IPS DF 4.7 (cell line): Measurements from ENCODE around the gene NAA60.

ENCODE experiments used
- DNase-seq: peaks from one replicate; pipeline ENCODE4 v3.0.0-alpha.2; 2013; ENCODE audit warnings: low spot score; ENCODE audit errors: extremely low read depth

The NAA60 gene

GRCh38 chr16:3508736-3509135 is 65.3 kb downstream of the NAA60 start:
- DNase-seq: no peak

DNA sequence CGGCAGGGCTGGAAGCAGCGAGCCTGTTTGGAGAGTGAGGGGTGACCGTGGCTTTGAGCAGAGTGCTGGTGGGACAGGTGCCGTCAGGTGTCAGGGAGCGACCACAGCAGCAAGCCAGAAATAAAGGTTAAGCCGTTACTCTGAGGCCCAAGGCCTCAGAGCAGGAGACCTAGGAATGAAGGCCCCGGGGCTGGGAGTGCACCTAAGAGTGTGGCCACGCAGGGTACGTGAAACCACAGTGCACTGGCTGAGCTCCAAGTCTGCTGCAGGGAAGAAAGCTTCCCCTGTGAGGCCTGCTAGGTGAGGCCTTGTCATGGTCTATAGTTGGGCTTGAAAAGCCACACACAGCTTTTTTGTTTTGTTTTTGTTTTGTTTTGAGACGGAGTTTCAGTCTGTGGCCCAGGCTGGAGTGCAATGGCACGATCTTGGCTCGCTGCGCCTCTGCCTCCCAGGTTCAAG is 66.0 kb downstream of the NAA60 start:
- DNase-seq: no peak

DNA sequence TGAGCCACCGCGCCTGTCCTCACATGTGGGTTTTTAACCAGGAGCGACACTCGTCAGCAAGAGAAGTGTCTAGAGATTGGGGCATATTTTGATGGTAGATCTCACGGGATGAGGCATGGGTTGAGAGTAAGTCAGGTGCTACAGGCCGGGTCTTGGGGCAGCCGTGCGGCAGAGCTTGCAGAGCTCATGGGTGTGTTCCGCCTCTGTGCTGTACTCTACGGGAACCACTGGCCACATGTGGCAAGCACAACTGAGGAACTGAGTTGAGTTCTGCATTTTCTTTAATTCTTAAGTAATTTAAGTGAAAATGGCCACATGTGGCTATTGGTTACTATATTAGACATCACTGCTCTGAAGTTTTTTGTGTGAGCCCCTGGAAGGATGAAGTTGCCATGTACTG is 66.9 kb downstream of the NAA60 start:
- no peak for DNase-seq

DNA sequence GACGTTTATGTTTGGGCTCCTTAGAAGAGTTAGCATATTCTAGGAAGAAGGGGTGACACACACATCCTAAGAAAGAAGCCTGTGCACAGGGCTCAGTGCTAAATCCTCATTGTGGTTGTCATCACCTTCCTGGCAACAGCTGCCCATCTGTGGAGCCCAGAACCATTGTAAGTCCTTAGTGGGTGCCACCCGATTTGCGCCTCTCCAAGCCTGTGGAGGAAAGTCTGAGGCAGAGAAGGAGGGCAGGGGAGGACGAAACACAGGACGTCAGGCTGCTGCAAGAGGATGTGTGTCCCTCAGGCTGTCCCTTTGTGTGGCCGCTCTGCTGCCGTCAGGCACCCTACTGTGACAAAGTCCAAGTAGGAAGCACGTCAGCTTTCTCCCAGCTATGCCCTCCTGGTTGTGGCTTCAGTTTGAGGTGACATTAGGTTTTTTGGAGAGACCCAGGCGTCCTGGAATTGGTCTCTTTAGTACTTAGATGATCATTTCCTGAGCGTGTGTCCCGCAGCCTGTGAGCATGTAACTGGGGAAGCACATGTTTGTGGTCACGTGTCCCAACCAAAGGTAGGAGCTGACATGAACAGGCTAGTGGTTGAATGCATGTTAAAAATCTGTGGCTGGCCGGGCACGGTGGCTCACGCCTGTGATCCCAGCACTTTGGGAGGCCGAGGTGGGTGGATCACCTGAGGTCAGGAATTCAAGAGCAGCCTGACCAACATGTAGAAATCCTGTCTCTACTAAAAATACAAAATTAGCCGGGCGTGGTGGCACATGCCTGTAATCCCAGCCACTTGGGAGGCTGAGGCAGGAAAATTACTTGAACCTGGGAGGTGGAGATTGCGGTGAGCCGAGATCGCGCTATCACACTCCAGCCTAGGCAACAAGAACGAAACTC is 68.1 kb downstream of the NAA60 start:
- DNase-seq: no peak

- DNase-seq: no peak
These were observed 70.6 kb downstream of the NAA60 start for GRCh38 chr16:3513892-3514583.

DNA sequence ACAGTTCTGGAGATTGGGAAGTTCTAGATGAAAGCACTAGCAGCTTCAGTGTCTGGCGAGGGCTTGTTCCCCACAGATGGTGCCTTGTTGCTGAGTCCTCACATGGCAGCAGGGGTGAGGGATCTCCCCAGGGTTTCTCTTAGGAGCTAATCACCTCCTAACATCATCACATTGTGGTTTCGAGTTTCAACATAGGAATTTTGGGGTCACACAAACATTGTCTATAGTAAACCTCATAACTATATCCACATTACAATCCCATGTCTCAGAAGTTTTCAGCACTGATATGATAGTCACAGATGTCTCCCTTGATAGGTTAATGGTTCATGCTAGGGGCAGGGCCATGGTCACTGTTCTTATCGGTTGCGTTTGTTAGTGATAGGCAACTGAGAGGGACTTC is 71.1 kb downstream of the NAA60 start:
- no peak for DNase-seq

- no peak for DNase-seq
These were observed 72.4 kb downstream of the NAA60 start for GRCh38 chr16:3515897-3516296.

GRCh38 chr16:3518292-3518985 is 75.0 kb downstream of the NAA60 start:
- no peak for DNase-seq

GRCh38 chr16:3518986-3519348 is 75.5 kb downstream of the NAA60 start:
- DNase-seq: no peak

DNA sequence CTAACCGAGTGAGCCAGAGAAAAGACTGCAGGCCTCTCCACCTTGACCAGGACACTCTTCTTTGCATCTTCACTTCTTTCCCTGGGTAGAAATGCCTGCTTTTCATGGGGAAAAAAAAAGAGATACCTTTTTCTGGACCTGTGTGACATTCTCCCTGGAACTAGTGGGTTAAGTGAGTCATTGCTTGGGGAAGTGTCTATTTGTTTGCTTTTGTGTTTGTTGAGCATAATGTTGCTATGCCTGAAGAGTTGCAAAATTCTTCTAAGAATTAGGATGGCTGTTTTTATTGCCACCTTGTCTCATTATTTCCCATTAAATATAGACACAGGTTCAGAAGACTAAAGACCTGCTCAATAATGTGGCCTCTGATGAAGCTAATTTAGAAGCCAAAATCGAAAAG is 76.1 kb downstream of the NAA60 start:
- DNase-seq: no peak

GRCh38 chr16:3520413-3520812 is 76.9 kb downstream of the NAA60 start:
- DNase-seq: no peak

GRCh38 chr16:3520841-3521240 is 77.4 kb downstream of the NAA60 start:
- no peak for DNase-seq

- DNase-seq: no peak
These were observed 79.8 kb downstream of the NAA60 start for GRCh38 chr16:3523281-3523680.

DNA sequence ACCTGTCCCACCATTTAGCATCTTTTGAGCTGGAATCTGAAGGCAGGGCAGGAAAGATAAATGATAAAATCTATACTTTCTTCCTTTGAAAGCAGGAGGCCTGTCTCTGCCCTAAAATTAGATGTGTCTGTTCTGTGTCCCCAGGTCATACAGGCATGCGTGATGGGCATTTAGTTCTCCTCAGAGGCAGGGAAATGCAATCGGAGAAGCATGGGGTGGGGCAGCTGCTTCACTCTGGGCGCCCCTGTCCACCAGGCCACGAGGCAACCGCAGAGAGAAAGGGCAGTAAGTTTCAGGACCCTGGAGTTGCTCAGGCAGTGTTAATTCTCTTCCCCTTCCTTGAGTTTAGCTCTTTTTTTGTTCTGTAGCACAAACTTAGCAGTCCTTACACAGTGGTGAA is 82.5 kb downstream of the NAA60 start:
- no peak for DNase-seq

DNA sequence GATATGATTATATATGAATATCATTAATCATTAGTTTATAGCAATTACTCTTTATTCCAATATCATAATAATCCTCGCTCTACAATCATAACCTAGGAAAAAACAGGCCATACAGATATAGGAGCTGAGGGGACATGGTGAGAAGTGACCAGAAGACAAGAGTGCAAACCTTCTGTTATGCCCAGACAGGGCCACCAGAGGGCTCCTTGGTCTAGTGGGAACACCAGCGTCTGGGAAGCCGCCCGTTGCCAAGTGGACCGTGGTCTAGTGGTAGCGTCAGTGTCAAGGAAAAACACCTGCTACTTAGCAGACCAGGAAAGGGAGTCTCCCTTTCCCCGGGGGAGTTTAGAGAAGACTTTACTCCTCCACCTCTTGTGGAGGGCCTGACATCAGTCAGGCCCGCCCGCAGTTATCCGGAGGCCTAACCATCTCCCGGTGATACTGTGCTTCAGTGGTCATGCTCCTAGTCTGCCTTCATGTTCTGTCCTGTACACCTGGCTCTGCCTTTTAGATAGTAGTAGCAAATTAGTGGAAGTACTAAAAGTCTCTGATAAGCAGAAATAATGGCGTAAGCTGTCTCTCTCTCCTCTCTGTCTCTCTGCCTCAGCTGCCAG is 83.8 kb downstream of the NAA60 start:
- DNase-seq: peak; percentile 28

- DNase-seq: no peak
These were observed 84.9 kb downstream of the NAA60 start for GRCh38 chr16:3528406-3528805.

GRCh38 chr16:3529175-3529574 is 85.7 kb downstream of the NAA60 start:
- no peak for DNase-seq

GRCh38 chr16:3530371-3530914 is 87.0 kb downstream of the NAA60 start:
- DNase-seq: no peak

DNA sequence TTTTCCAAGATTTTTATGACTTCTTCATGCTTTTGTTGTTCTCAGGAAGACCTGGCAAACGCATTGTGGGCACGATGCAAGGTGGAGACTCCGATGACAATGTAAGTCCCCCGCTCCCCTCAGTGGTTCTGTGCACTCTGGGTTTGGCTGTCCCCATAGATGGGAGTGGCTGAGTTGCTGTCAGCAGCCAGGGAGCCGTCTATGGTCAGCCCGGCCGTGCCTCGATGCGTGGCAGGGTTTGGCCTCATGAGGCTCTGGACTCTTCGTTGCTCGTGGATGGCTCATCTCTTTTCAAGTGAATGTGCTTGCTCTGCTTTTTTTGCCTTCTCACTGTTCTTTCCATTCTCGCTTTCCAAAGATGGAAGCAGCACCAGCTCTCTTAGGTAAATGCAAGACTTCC is 89.3 kb downstream of the NAA60 start:
- DNase-seq: no peak

DNA sequence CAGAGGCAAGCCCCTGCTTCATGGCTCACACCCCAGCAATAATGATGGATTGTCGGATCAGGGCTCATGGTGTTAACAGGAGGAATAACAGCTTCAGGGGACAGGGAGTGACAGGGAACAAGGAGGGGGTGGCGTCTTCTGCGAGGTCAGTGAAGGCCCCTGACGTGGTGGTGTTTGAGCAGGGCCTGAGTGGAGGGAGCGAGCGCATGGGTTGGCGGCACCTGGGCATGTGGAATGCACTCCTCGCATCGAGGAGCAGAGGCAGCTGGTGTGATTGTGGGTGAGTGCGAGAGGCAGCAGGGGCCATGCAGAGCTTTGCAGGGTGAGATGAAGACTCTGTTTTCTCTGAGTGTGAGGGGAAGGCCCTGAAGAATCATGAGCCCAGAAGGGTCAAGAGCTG is 90.6 kb downstream of the NAA60 start:
- DNase-seq: no peak

DNA sequence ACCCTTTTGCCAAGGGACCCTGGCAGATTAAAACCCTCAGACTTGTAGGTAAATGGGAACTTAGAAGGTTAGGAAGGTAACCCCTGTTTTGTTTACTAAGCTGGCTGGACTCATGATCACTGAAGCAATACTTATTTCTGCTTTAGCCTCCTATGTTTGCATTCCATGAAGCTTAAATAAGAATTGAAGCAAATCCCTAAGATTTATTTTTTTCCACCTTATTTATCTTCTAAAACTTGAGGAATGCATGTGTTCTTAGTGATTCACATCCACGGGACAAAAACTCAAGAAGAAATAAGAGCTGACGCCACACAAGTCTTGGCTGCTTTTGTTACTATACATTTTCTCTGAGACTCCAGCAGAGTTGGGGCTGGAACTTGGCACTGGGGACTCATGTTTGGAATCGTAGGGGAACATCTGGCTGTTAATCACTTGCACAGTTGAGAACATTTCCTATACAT is 92.8 kb downstream of the NAA60 start:
- DNase-seq: no peak
